IMR-90 (cell line): ENCODE results near the gene DNASE1L1. TPM values are rescaled to one million over a fixed set of nuclear protein-coding genes. Genes with fewer than 3 reads are reported as not detected.
A peak's percentile ranks its signal among the peaks of the same experiment; 100 is the strongest.

Experiments
- ATAC-seq: fragments of 200-7000 bp; cut with Tn5 transposase; 2 replicates; pipeline ENCODE4 v1.9.1; 2020; ENCODE audit warnings: low read depth, mild to moderate bottlenecking, moderate library complexity
- BruUV-seq: library from RNA; stranded (reverse); fragments of 400-500 nt; replicated peaks from 2 replicates; lab custom pipeline; 2021; lab: Mats Ljungman, UMichigan
- CTCF ChIA-PET: fragments of 300-600 bp; formaldehyde crosslinking; extraction: SDS; loops from one replicate; lab custom pipeline; 2021; ENCODE audit warnings: antibody characterized with exemption; lab: Yijun Ruan, JAX
- POLR2A ChIA-PET: fragments of 300-600 bp; sonication (Branson Sonifier 250); formaldehyde crosslinking; loops from one replicate; lab custom pipeline; 2022; ENCODE audit warnings: antibody characterized with exemption; ENCODE audit not compliant: unreplicated experiment; lab: Charles Lee
- DNase-seq: peaks from one replicate; pipeline ENCODE4 v3.0.0; 2013
- H2AFZ ChIP-seq: replicated peaks from 2 replicates; pipeline ENCODE3; 2013; ENCODE audit warnings: low read length, mild to moderate bottlenecking; ENCODE audit not compliant: poor library complexity
- H2AK5ac ChIP-seq: 2 replicates; pipeline ENCODE4 v1.6.1; 2013; ENCODE audit warnings: low read depth, low read length, inconsistent platforms
- H2AK9ac ChIP-seq: replicated peaks from 2 replicates; pipeline ENCODE3; 2013; ENCODE audit warnings: mild to moderate bottlenecking, low read depth, low read length, moderate library complexity; ENCODE audit not compliant: poor library complexity
- H2BK120ac ChIP-seq: 2 replicates; pipeline ENCODE4 v1.6.1; 2013; ENCODE audit warnings: low read depth, low read length, inconsistent platforms
- H2BK15ac ChIP-seq: 3 replicates; pipeline ENCODE4 v1.6.1; 2013; ENCODE audit warnings: low read depth, low read length, inconsistent platforms
- H2BK20ac ChIP-seq: 2 replicates; pipeline ENCODE4 v1.6.1; 2013; ENCODE audit warnings: low read depth, mild to moderate bottlenecking, inconsistent platforms, low read length, moderate library complexity
- H2BK5ac ChIP-seq: 2 replicates; pipeline ENCODE4 v1.6.1; 2013; ENCODE audit warnings: mild to moderate bottlenecking, low read depth, low read length, inconsistent platforms; ENCODE audit not compliant: poor library complexity, severe bottlenecking
- H3K14ac ChIP-seq: replicated peaks from 2 replicates; pipeline ENCODE4 v1.6.1; 2013; ENCODE audit warnings: low read depth, low read length, inconsistent platforms
- H3K18ac ChIP-seq: 2 replicates; pipeline ENCODE4 v1.6.1; 2013; ENCODE audit warnings: low read depth, low read length, control low read depth
- H3K23ac ChIP-seq: 2 replicates; pipeline ENCODE4 v1.6.1; 2013; ENCODE audit warnings: low read depth, low read length, inconsistent platforms
- H3K27ac ChIP-seq: 2 replicates; pipeline ENCODE4 v1.5.1; 2013; ENCODE audit warnings: mild to moderate bottlenecking, control low read depth, low read length; ENCODE audit not compliant: insufficient read depth
- H3K27me3 ChIP-seq: 2 replicates; pipeline ENCODE4 v1.6.1; 2013; ENCODE audit warnings: low read length; ENCODE audit not compliant: control insufficient read depth, insufficient read depth
- H3K36me3 ChIP-seq: 2 replicates; pipeline ENCODE4 v1.6.1; 2013; ENCODE audit warnings: low read length, mixed read lengths; ENCODE audit not compliant: control insufficient read depth, insufficient read depth
- H3K4ac ChIP-seq: 2 replicates; pipeline ENCODE4 v1.6.1; 2013; ENCODE audit warnings: low read depth, low read length, inconsistent platforms
- H3K4me1 ChIP-seq: 2 replicates; pipeline ENCODE4 v1.6.1; 2013; ENCODE audit warnings: low read length, mixed read lengths; ENCODE audit not compliant: control insufficient read depth, insufficient read depth
- H3K4me2 ChIP-seq: 2 replicates; pipeline ENCODE4 v1.6.1; 2013; ENCODE audit warnings: low read depth, mild to moderate bottlenecking, control low read depth, low read length, moderate library complexity
- H3K4me3 ChIP-seq: 2 replicates; pipeline ENCODE4 v1.5.1; 2013; ENCODE audit warnings: low read depth, mild to moderate bottlenecking, control low read depth, low read length, moderate library complexity; ENCODE audit not compliant: insufficient read depth
- H3K56ac ChIP-seq: 2 replicates; pipeline ENCODE4 v1.6.1; 2013; ENCODE audit warnings: low read length, inconsistent platforms; ENCODE audit not compliant: insufficient read depth; ENCODE audit errors: extremely low read depth
- H3K79me1 ChIP-seq, 2 experiments: 2 replicates each; pipeline ENCODE4 v1.6.1; 2013; ENCODE audit warnings: low read length in 2 of 2, inconsistent platforms in 1 of 2, low read depth in 1 of 2
- H3K9ac ChIP-seq: 2 replicates; pipeline ENCODE4 v1.6.1; 2013; ENCODE audit warnings: low read depth, low read length, control low read depth
- H3K9me1 ChIP-seq: 2 replicates; pipeline ENCODE4 v1.6.1; 2013; ENCODE audit warnings: low read length, inconsistent platforms; ENCODE audit not compliant: insufficient read depth
- H3K9me3 ChIP-seq: 2 replicates; pipeline ENCODE4 v1.6.1; 2013; ENCODE audit warnings: low read length; ENCODE audit not compliant: control insufficient read depth, insufficient read depth
- H4K20me1 ChIP-seq: 2 replicates; pipeline ENCODE4 v1.6.1; 2013; ENCODE audit warnings: low read length, inconsistent platforms; ENCODE audit not compliant: insufficient read depth
- H4K5ac ChIP-seq: 2 replicates; pipeline ENCODE4 v1.6.1; 2013; ENCODE audit warnings: mild to moderate bottlenecking, low read depth, low read length, control low read depth
- H4K8ac ChIP-seq, 2 experiments: 2 replicates each; pipeline ENCODE4 v1.6.1; 2013; ENCODE audit warnings: low read depth in 2 of 2, low read length in 2 of 2, control low read depth in 1 of 2, inconsistent platforms in 1 of 2
- H4K91ac ChIP-seq: 2 replicates; pipeline ENCODE4 v1.6.1; 2013; ENCODE audit warnings: low read depth, low read length, inconsistent platforms; ENCODE audit not compliant: insufficient read depth
- BHLHE40 ChIP-seq: fragments of 150-350 bp; IDR thresholded peaks from 2 replicates; pipeline ENCODE4 v1.6.1; 2016; ENCODE audit warnings: mild to moderate bottlenecking, low read depth, low read length
- CEBPB ChIP-seq: IDR thresholded peaks from 2 replicates; pipeline ENCODE4 v1.6.1; 2012; ENCODE audit warnings: low read depth, low read length, improper control_type of control experiment
- CTCF ChIP-seq: conservative IDR thresholded peaks from 2 replicates; pipeline ENCODE4 v1.5.1; 2012; ENCODE audit warnings: mild to moderate bottlenecking, low read depth, low read length, improper control_type of control experiment
- FOS ChIP-seq: fragments of 150-350 bp; IDR thresholded peaks from 2 replicates; pipeline ENCODE4 v1.6.1; 2016; ENCODE audit warnings: low read depth, low read length
- MAFK ChIP-seq: IDR thresholded peaks from 2 replicates; pipeline ENCODE4 v1.6.1; 2012; ENCODE audit warnings: low read depth, low read length, improper control_type of control experiment
- MAZ ChIP-seq: IDR thresholded peaks from 2 replicates; pipeline ENCODE4 v1.6.1; 2012; ENCODE audit warnings: low read depth, mild to moderate bottlenecking, low read length, improper control_type of control experiment, moderate library complexity, borderline replicate concordance
- MXI1 ChIP-seq: IDR thresholded peaks from 2 replicates; pipeline ENCODE4 v1.6.1; 2012; ENCODE audit warnings: low read depth, mild to moderate bottlenecking, low read length, moderate library complexity, borderline replicate concordance
- NFE2L2 ChIP-seq: fragments of 150-350 bp; IDR thresholded peaks from 2 replicates; pipeline ENCODE4 v1.6.1; 2016; ENCODE audit warnings: low read depth, mild to moderate bottlenecking, low read length
- POLR2A ChIP-seq: IDR thresholded peaks from 2 replicates; pipeline ENCODE4 v1.6.1; 2012; ENCODE audit warnings: mild to moderate bottlenecking, low read depth, low read length
- RAD21 ChIP-seq: IDR thresholded peaks from 2 replicates; pipeline ENCODE4 v1.6.1; 2012; ENCODE audit warnings: low read length, improper control_type of control experiment
- RCOR1 ChIP-seq: IDR thresholded peaks from 2 replicates; pipeline ENCODE4 v1.6.1; 2012; ENCODE audit warnings: mild to moderate bottlenecking, low read length, improper control_type of control experiment; ENCODE audit not compliant: insufficient replicate concordance
- RFX5 ChIP-seq: IDR thresholded peaks from 2 replicates; pipeline ENCODE4 v1.8.0; 2012; ENCODE audit warnings: low read depth, mild to moderate bottlenecking, low read length, moderate library complexity
- SMC3 ChIP-seq: fragments of 150-350 bp; IDR thresholded peaks from 2 replicates; pipeline ENCODE4 v1.6.1; 2016; ENCODE audit warnings: low read depth, mild to moderate bottlenecking, antibody characterized with exemption, low read length, moderate library complexity
- WGBS, 2 experiments: methylation state at CpG; one replicate each; pipeline versions ENCODE4 v1.1.5 to v1.1.7; 2013; ENCODE audit warnings: missing lambda C conversion rate in 2 of 2; ENCODE audit not compliant: insufficient read length in 1 of 2; ENCODE audit errors: extremely low coverage in 2 of 2; 5-methylcytosine and 5-hydroxymethylcytosine counted together
- dilution Hi-C: fragments of 300-500 bp; cut with HindIII; formaldehyde crosslinking; loops from one replicate; pipeline ENCODE4 v1.14.3; 2018; ENCODE audit warnings: low sequenced_read_pairs; ENCODE audit not compliant: unreplicated experiment
- in situ Hi-C: fragments of 300-500 bp; cut with MboI; formaldehyde crosslinking; loops from 3 replicates; pipeline ENCODE4 v1.14.3; 2019; ENCODE audit warnings: low sequenced_read_pairs, inconsistent platforms, mixed read lengths
- intact Hi-C: fragments of 100-400 bp; cut with micrococcal nuclease; formaldehyde crosslinking; loops from 2 replicates; pipeline ENCODE4 v1.10.0; 2022
- polyA plus RNA-seq, 3 experiments: library from polyadenylated mRNA; depleted of rRNA; stranded (reverse); fragments of >200 nt; gene quantifications; 2 replicates each; pipeline ENCODE4 v1.2.3, GENCODE V29; 2012; ENCODE audit warnings: low replicate concordance in 1 of 3
- total RNA-seq: library from RNA; depleted of rRNA; stranded (reverse); fragments of >200 nt; gene quantifications from 2 replicates; pipeline ENCODE4 v1.2.3, GENCODE V29; 2012
- TF ChIP-seq, protein P1 (sequence below): fragments of 150-350 bp; IDR thresholded peaks from 2 replicates; pipeline ENCODE4 v1.6.1; 2016; ENCODE audit warnings: low read depth, mild to moderate bottlenecking, low read length, moderate library complexity, borderline replicate concordance
- TF ChIP-seq, protein P2 (sequence below): fragments of 150-350 bp; IDR thresholded peaks from 2 replicates; pipeline ENCODE4 v1.6.1; 2017; ENCODE audit warnings: mild to moderate bottlenecking, antibody characterized with exemption, low read length, low read depth

DNASE1L1 gene
- total and polyA plus RNA-seq, 2 of the 4 experiments (the other 2 are of a cell fraction): 51.4 to 55.5 TPM

- Histone ChIP-seq H3K9ac (peak overlapping the region; percentile 90), H4K91ac (peak overlapping the region; percentile 91), H4K8ac (peak overlapping the region; percentile 45 to 88; a peak in 2 of 4 replicates), H3K14ac (peak overlapping the region; percentile 72; the same call in 1 of the 2 replicates), H3K79me1 (peaks cover 0 to 15% of the 10 kb centered on the region in 2 experiments; a peak in 2 of 4 replicates), H2AK9ac (peak overlapping the region; percentile 82), H2BK15ac (0 out of 3 replicates have a peak overlapping the region, but pooled peaks have one; percentile 14), H3K18ac (no peak overlapping the region; the same call in 1 of the 2 replicates), H4K5ac (peak overlapping the region; percentile 73; the same call in 1 of the 2 replicates), H3K4ac (peak overlapping the region; percentile 74), H2AK5ac (peak overlapping the region; percentile 78), H3K9me3 (no peaks in the 10 kb centered on the region), H3K4me3 (peak overlapping the region; percentile 36), H2AFZ (peak overlapping the region; percentile 83), H2BK120ac (peak overlapping the region; percentile 74; the same call in 1 of the 2 replicates), H3K23ac (0 out of 2 replicates have a peak overlapping the region, but pooled peaks have one; percentile 38), H3K27me3 (no peaks in the 10 kb centered on the region), H3K4me1 (peaks cover 10% of the 10 kb centered on the region), H2BK5ac (peak overlapping the region; percentile 82), H3K56ac (peak overlapping the region; percentile 71), H3K9me1 (0 out of 2 replicates have a peak, but pooled peaks cover 5% of the 10 kb centered on the region), H3K27ac (peak overlapping the region; percentile 92), H3K36me3 (peaks cover 5% of the 10 kb centered on the region), H4K20me1 (peaks cover 13% of the 10 kb centered on the region), H2BK20ac (peak overlapping the region; percentile 25; the same call in 1 of the 2 replicates), H3K4me2 (peak overlapping the region; percentile 76; the same call in 1 of the 2 replicates)
- no peak for ATAC-seq
- ChIA-PET POLR2A (interaction anchor here (2.6 kb wide), 1 partner anchor 22 kb away, joined by 8 read pairs; no protein-coding TSS in a partner anchor), CTCF (interaction anchor here (1.3 kb wide), 1 partner anchor 9 kb away, joined by 4 read pairs; no protein-coding TSS in a partner anchor)
- DNase-seq: no peak
- 64% methylated on average over 3 of the region's 10 CpGs; no CpG with 5 or more reads in 1 of the 2 experiments for WGBS, 2 experiments
- dilution Hi-C loops: no loop called here
- in situ Hi-C loops: no loop called here
- intact Hi-C loops: no loop called here
- no peak for TF ChIP-seq CTCF
- no peak for TF ChIP-seq NFE2L2
- no peak for TF ChIP-seq MAZ
- no peak for TF ChIP-seq RFX5
- no peak for TF ChIP-seq MXI1
- TF ChIP-seq POLR2A: no peak
- no peak for TF ChIP-seq RAD21
- TF ChIP-seq, protein P1, sequence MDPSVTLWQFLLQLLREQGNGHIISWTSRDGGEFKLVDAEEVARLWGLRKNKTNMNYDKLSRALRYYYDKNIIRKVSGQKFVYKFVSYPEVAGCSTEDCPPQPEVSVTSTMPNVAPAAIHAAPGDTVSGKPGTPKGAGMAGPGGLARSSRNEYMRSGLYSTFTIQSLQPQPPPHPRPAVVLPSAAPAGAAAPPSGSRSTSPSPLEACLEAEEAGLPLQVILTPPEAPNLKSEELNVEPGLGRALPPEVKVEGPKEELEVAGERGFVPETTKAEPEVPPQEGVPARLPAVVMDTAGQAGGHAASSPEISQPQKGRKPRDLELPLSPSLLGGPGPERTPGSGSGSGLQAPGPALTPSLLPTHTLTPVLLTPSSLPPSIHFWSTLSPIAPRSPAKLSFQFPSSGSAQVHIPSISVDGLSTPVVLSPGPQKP: no peak
- TF ChIP-seq, protein P2, sequence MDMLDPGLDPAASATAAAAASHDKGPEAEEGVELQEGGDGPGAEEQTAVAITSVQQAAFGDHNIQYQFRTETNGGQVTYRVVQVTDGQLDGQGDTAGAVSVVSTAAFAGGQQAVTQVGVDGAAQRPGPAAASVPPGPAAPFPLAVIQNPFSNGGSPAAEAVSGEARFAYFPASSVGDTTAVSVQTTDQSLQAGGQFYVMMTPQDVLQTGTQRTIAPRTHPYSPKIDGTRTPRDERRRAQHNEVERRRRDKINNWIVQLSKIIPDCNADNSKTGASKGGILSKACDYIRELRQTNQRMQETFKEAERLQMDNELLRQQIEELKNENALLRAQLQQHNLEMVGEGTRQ: no peak
- TF ChIP-seq SMC3: no peak
- no peak for TF ChIP-seq BHLHE40
- no peak for TF ChIP-seq MAFK
- TF ChIP-seq CEBPB: no peak
- no peak for TF ChIP-seq RCOR1
- no peak for TF ChIP-seq FOS
- no TSS peak for BruUV-seq
These were observed 33.9 kb downstream of the DNASE1L1 start for GRCh38 chrX:154375156-154375504.
